Measurements from ENCODE around the gene ALG9.

ALG9 gene

GRCh38 chr11:111879637-111879960 lies 8.2 kb upstream of the ALG9 start:
- no peak for DNase-seq

GRCh38 chr11:111878849-111879636 lies 7.7 kb upstream of the ALG9 start, which contains the start of the genes CFAP68 and FDXACB1:
Gene CFAP68 (plus strand): TSS chr11:111879541. CDS start chr11:111879561, 20 bp downstream.
Gene FDXACB1 (minus strand): TSS chr11:111879165. CDS start chr11:111879132, 33 bp downstream.
- peak; percentile 63 for DNase-seq

DNA sequence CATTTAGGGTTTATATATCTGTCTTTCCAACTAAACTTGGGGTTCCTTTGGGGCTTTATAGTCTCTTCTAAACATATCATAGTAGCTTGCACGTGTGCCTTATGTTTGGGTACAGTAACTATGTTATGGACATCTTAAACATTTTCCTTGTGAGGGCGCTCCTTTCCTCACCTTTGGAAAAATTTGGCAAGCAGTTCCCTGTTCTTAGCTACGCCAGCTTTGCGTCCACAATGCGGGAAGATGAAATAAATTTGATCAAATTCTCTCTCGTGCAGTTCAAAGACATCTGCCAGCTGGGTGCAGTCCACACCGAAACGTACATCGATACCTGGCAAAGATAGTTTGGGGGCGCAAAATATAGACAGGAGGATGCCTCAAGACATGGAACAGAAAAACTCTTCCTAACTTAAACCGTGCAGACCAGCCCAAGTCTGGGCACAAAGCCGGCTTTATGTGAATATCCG lies 7.0 kb upstream of the ALG9 start:
- DNase-seq = no peak

DNA sequence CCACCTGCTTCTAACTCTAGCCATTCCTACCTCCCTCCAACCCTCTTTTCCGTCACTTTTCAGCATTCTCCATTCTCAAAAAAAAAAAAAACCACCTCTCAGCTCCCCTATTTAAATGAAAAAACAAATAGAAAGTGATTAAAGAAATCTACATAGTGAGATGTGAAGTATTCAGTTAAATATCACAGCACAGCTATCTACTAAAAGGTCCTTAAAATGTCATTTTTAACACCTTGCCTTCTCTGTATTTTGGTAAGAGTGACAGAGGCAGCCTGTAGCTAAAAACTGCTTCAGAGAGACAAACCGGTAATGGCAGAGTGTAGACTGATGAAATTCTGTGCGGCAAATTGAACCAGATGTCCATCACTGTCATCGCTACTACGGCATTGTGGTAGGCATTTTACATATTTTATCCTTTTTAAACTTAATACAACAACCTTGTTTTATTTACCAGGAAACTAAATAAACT lies 346 bp upstream of the ALG9 start:
- no peak for DNase-seq

DNA sequence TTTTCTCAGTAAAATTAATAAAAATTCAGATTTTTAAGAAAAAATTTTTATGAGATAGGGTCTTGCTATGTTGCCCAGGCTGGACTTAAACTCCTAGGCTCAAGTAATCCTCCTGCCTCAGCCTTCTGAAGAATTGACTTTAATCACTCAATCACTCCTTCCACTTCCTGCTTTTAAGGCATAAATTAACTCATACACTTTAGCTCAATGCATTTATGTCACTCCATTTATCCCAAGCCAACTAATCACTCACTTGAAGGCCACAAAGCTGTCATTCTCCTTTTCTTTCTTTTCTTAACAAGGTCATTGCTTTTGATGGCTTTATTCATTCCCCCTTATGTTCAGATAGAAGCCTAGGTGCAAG lies 877 bp downstream of the ALG9 start:
- DNase-seq = no peak

GRCh38 chr11:111870113-111870512 lies 1.3 kb downstream of the ALG9 start:
- no peak for DNase-seq

- DNase-seq = no peak
Observed at GRCh38 chr11:111860257-111860656, 11.1 kb downstream of the ALG9 start.

- DNase-seq = no peak
Observed at GRCh38 chr11:111855506-111855905, 15.9 kb downstream of the ALG9 start.

DNA sequence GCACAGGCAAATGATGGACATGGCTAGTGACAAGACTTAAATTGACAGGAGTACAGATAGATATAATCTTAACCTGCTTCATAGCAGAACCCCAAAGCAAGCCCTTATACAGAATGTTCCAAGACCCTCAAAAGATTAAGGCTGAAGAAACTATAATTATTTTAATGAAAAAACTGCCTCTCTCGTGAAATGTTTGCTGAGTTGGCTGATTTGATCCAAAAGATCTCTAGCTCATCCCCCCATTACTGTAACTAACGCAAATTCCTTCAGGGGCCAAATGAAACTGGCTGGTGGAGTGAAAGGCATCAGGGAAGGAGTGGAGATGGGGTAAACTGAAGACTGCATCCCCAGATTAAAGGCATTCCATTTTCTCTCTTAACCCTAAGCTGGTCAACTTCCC lies 19.3 kb downstream of the ALG9 start:
- DNase-seq = no peak

- DNase-seq = no peak
Observed at GRCh38 chr11:111851636-111852035, 19.7 kb downstream of the ALG9 start.

GRCh38 chr11:111851067-111851466 lies 20.3 kb downstream of the ALG9 start:
- no peak for DNase-seq

- no peak for DNase-seq
Observed at GRCh38 chr11:111849631-111850030, 21.8 kb downstream of the ALG9 start.

DNA sequence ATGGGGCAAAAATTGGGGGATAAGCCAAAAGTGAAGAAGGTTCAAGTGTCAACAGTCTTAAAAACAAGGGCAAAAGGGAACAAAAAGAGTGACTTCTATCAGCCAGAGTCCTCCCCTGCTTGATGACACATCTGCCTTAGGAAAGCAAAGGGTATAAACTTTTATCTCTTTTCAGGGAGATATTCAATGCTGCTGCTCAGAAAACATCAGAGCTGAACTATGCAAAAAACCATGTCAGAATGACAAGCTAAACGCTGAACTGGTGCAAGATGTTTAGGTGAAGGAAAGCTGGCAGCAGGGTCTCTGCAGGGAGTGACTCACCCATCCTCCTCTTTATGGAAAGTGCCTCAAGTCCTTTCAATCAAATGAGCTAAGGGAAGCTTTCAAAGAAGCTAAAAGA lies 24.7 kb downstream of the ALG9 start:
- DNase-seq = no peak

GRCh38 chr11:111846063-111846462 lies 25.3 kb downstream of the ALG9 start:
- no peak for DNase-seq

DNA sequence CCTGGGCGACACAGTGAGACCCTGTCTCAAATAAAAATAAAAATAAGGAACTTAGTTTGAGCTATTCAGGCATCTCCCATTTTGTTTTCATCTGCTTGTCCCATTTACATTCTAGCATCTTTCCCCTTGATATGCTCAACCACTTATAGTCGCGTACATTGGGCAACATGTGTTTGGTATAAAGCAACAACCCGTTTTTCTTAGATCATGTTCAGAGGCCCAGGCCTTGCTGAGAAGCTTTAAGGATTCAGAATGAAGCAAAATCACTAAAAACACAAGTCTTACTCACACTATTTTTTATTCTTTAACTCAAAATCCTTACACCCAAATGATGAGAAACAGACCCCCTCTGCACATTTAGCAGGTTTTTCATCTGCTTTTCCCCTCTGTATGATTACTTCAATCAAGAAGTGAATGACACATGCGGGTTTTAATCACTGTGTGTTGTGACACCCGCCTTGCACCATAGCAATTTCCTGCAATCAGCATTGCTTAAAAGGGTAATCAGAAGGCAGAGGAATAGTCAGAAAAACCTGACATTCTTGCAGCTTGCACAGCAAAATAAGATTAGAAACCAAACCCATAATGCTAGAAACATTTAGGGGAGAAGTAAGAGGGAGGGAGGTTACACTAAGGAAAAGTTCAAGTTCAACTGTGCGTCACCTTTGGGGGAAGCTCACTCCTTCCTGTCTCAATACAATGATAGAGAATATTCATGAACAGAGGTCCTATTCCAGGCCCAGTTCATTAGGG lies 25.9 kb downstream of the ALG9 start:
- DNase-seq = no peak

DNA sequence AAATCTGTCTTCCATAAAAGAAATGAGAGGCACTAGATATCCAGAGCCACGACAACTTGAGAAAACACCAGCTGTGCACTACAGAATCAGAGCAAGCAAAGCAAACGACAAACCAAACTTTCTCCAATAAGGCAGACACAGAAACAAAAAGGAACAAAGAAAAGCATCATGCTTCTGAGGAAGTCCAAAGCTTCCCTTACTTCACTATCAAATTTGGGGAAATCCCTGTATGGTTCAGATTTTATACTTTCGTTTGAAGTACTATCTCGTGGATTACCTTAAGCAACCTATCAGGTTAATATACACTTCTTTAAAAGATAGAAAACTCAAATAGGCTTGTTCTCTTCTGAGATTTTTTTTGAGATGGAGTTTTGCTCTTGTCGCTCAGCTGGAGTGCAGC lies 27.7 kb downstream of the ALG9 start:
- no peak for DNase-seq

DNA sequence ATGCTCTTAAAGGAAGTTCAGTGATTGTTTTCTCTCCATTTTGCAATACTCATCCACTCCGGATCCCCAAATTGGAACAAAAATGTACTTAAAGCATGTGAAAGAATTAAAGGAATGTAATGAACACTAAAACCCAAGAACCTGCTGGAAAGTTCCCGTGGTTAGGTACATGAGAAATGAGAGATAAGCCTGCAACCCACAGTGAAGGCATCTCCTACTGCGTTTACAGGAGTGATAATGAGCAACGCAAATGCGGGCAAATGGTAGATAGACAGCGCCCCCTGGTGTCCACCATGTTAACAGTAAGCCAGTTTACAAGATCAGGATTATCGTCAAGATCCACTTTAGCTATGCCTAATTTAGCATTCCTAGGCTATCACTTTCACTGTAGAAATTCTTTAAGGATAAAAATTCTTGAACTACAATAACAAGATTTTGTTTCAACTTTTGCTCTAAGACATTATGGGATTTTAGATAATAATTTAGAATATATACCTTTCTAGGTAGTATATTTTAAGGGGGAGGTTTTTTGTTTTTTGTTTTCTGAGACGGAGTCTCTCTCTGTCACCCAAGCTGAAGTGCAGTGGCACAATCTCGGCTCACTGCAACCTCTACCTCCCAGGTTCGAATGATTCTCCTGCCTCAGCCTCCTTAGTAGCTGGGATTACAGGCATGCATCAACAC lies 29.9 kb downstream of the ALG9 start:
- DNase-seq = peak; percentile 6

- no peak for DNase-seq
Observed at GRCh38 chr11:111840143-111840542, 31.2 kb downstream of the ALG9 start.

- no peak for DNase-seq
Observed at GRCh38 chr11:111838054-111838453, 33.3 kb downstream of the ALG9 start.

DNA sequence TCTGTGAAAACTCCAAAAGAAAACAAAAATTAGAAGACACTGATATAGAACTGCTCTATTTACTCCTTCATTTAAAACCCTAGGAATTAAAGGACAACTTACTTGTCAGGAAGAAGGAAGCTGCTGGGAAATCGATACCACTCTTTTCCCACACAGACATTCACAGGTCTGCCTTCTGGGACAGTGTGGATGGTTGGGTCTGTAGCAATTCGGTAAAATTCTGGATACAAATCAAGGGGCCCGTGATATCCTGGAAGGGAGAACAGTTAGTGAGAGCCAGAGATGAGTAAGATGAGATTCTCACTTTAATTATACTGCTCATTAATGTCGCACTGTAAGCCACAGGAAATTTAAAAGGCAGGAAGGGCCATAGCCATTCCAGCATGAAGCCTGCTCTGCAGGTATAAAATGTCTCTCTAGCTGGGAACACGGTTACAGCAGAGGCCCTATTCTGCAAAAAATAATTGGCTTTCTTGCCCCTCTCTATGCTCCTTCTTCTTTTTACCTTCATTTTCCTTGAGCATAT lies 34.0 kb downstream of the ALG9 start:
- no peak for DNase-seq

DNA sequence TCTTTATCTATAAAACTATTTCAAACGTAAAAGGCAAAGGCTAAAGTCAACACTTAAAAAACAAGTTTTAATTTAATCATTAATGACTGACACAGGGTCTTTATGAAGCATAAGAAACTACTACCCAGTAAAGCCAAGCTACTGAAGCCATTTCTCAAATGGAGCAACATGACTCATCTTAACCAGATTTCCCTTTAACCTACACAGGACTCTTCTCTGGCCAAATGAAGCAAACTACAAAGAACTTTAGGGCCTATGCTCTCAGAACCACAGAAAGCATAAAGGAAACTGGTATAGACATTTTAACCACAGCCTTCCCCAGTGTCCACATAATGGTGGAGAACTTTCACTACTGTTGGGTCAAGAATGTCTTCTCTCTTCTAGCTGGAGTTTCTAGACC lies 34.7 kb downstream of the ALG9 start:
- DNase-seq = no peak

DNA sequence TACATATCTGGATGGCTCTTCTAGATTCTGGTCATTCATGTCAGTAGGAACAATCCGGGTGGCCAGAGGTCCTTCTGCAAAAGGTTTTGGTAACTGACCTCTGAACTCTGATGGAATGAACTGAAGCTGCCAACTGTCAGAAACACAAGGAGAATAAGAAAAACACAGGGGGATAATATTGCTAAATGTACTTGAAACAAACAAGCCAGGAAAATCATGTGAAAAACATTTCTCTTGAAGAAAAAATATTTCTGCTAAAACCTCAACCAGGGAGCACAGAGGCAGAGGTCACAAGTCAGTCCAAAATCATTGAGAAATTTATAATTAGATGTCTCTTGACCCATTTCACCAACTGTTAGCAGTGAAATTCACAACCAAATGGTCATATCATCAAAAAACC lies 35.2 kb downstream of the ALG9 start:
- no peak for DNase-seq

- DNase-seq = no peak
Observed at GRCh38 chr11:111835665-111836064, 35.7 kb downstream of the ALG9 start.
